Aorta (tissue), 5 donors: Measurements from ENCODE around the gene EXD3. TPM values are rescaled to one million over a fixed set of nuclear protein-coding genes. Genes with fewer than 3 reads are reported as not detected.
A peak's percentile ranks its signal among the peaks of the same experiment; 100 is the strongest.

ENCODE experiments used
- ATAC-seq: fragments of 200-7000 bp; cut with Tn5 transposase; one replicate; pipeline ENCODE4 v1.9.1; 2022; ENCODE audit warnings: moderate library complexity; ENCODE audit not compliant: low FRiP score
- DNase-seq, 2 donors: peaks; one replicate each; pipeline ENCODE4 v3.0.0-alpha.2; 2020
- H3K27ac ChIP-seq, 2 donors: one replicate each; pipeline ENCODE4 v1.5.1; 2013; ENCODE audit warnings: low read length in 2 of 2, mild to moderate bottlenecking in 2 of 2, moderate library complexity in 2 of 2, control low read depth in 1 of 2, inconsistent platforms in 1 of 2, low read depth in 1 of 2
- H3K27me3 ChIP-seq, 2 donors: one replicate each; pipeline ENCODE4 v1.6.1; 2013; ENCODE audit warnings: control low read depth in 1 of 2, low read length in 1 of 2, mild to moderate bottlenecking in 1 of 2, moderate library complexity in 1 of 2; ENCODE audit not compliant: insufficient read depth in 2 of 2, control insufficient read depth in 1 of 2
- H3K36me3 ChIP-seq, 2 donors: one replicate each; pipeline ENCODE4 v1.6.1; 2013; ENCODE audit warnings: control low read depth in 1 of 2, low read length in 1 of 2, mild to moderate bottlenecking in 1 of 2; ENCODE audit not compliant: insufficient read depth in 2 of 2, control insufficient read depth in 1 of 2
- H3K4me1 ChIP-seq, 2 donors: one replicate each; pipeline ENCODE4 v1.6.1; 2013; ENCODE audit warnings: low read length in 2 of 2, control low read depth in 1 of 2, mild to moderate bottlenecking in 1 of 2, moderate library complexity in 1 of 2; ENCODE audit not compliant: insufficient read depth in 2 of 2, control insufficient read depth in 1 of 2
- H3K4me3 ChIP-seq, 2 donors: one replicate each; pipeline ENCODE4 v1.5.1; 2013; ENCODE audit warnings: low read length in 2 of 2, control low read depth in 1 of 2, mild to moderate bottlenecking in 1 of 2
- H3K9me3 ChIP-seq: one replicate; pipeline ENCODE4 v1.6.1; 2013; ENCODE audit warnings: mild to moderate bottlenecking, low read length; ENCODE audit not compliant: control insufficient read depth
- WGBS, 2 donors: extraction: QIAGEN DNeasy Blood & Tissue Kit; methylation state at CpG; one replicate each; pipeline ENCODE4 v1.1.7; 2013; 5-methylcytosine and 5-hydroxymethylcytosine counted together
- intact Hi-C, 2 donors: fragments of 100-400 bp; cut with DNase I; formaldehyde crosslinking; loops; one replicate each; pipeline versions ENCODE4 v1.14.2 to v1.15.0; 2022
- polyA plus RNA-seq, 2 donors: library from polyadenylated mRNA; stranded (reverse); fragments of 200-250 nt; gene quantifications; one replicate each; pipeline ENCODE4 v1.2.3, GENCODE V29; 2013
- total RNA-seq, 2 donors: library from RNA; stranded (reverse); fragmentation: NEBNext Ultra II Directional; extraction: Animal tissue kit (Norgen Biotek cat#: 25700); gene quantifications; one replicate each; pipeline ENCODE4 v1.2.1, GENCODE V29; 2021
- donor health status: healthy with polysubstance abuse.
- donor health status: Bipolar disorder and iron deficiency.
- donor health status: DM: no; HTN: no; CAD: no.
- donor health status: DM: no; HTN: no; CAD: no.
- donor health status: DM: yes; HTN: yes; CAD: no.

The EXD3 gene
- total and polyA plus RNA-seq, 4 donors, result 15.9 to 96.8 (median 30.0) TPM

GRCh38 chr9:137406085-137406760 lies 16.7 kb downstream of the EXD3 start:
- Histone ChIP-seq H3K4me3 (no peak overlapping the region), H3K27ac (no peak overlapping the region), H3K27me3 (no peaks in the 10 kb centered on the region), H3K4me1 (peaks cover 0 to 3% of the 10 kb centered on the region in 2 donors), H3K36me3 (no peaks in the 10 kb centered on the region), H3K9me3 (no peaks in the 10 kb centered on the region)
- intact Hi-C loops, result loop anchor here (2.0 to 10.0 kb wide), 2 partner anchors 111 kb away; no protein-coding TSS in a partner anchor
- DNase-seq (peak in 1 of 2 donors; percentile 78), ATAC-seq (no peak)
- 35 to 47% methylated on average over 20 of the region's 20 CpGs for WGBS, 2 donors

DNA sequence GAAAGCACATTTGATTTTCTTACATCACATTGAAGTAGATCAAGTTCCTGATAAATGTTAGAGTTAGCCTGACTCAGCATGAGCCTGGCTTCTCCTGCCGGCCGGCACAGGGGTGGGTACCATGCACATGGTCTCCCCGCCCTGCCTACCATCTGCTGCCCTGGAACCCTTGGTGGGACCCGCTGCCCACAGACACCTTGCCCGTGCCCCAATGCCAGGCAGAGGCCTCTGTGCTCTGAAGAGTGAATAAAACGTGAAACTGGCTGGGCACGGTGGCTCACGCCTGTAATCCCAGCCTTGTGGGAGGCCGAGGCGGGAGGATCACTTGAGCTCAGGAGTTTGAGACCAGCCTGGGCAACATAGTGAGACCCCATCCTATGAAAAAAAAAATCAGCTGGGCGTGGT lies 17.3 kb downstream of the EXD3 start:
- 92 to 93% methylated on average over 11 of the region's 11 CpGs for WGBS, 2 donors

DNA sequence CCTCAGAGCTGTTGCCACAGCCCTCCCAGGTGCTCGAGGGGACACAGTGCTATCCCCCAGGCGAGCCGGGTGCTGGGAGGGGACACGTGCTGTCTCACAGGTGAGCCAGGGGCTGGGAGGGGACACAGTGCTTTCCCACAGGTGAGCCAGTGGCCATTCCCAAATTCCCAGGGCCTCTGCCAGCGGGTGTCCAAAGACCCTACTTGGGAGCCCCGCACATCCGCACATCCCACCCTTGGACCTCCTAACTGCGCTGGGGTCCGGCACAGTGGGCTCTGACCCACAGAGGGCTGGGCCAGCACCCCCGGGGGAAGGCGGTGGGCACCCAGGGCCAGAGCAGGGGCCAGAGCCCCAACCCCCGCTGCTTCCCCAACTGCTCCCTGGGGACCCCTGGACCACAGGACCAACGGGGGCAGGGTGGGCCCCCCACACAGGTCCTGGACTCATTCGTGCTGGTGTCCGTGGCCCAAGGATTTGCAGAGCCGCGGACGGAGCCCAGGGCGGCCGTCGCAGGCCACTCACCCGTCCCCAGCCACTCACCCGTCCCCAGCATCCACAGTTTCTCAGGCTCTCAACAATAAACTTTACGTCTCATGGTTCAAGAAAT lies 17.9 kb downstream of the EXD3 start:
- DNase-seq (no peak), ATAC-seq (no peak)
- H3K27me3 ChIP-seq, result no peaks in the 10 kb centered on the region
- intact Hi-C loops, result loop anchor here in 1 of 2 donors (10.0 kb wide), 1 partner anchor 110 kb away; no protein-coding TSS in a partner anchor
- H3K36me3 ChIP-seq, result no peaks in the 10 kb centered on the region
- WGBS, 2 donors, result 92 to 94% methylated on average over 19 to 24 of the region's 24 CpGs
- no peak overlapping the region for H3K27ac ChIP-seq
- no peaks in the 10 kb centered on the region for H3K9me3 ChIP-seq
- no peak overlapping the region for H3K4me3 ChIP-seq
- H3K4me1 ChIP-seq, result no peaks in the 10 kb centered on the region

More for the DNA sequence above, 17.3 kb downstream of the EXD3 start:
- no peaks in the 10 kb centered on the region for H3K9me3 ChIP-seq
- H3K27ac ChIP-seq, result no peak overlapping the region
- no peaks in the 10 kb centered on the region for H3K27me3 ChIP-seq
- no peak overlapping the region for H3K4me3 ChIP-seq
- no peak for ATAC-seq
- no peaks in the 10 kb centered on the region for H3K4me1 ChIP-seq
- no peak for DNase-seq
- H3K36me3 ChIP-seq, result no peaks in the 10 kb centered on the region
- intact Hi-C loops, result loop anchor here (2.0 to 10.0 kb wide), 2 partner anchors 111 kb away; no protein-coding TSS in a partner anchor

GRCh38 chr9:137403269-137403668 lies 19.7 kb downstream of the EXD3 start:
- H3K4me1 ChIP-seq, result no peaks in the 10 kb centered on the region
- WGBS, 2 donors, result 92 to 96% methylated on average over 15 of the region's 15 CpGs
- no peak overlapping the region for H3K4me3 ChIP-seq
- H3K36me3 ChIP-seq, result no peaks in the 10 kb centered on the region
- H3K9me3 ChIP-seq, result no peaks in the 10 kb centered on the region
- no peak overlapping the region for H3K27ac ChIP-seq
- intact Hi-C loops, result loop anchor here in 1 of 2 donors (10.0 kb wide), 1 partner anchor 108 kb away; no protein-coding TSS in a partner anchor
- no peak for DNase-seq
- no peaks in the 10 kb centered on the region for H3K27me3 ChIP-seq
- ATAC-seq, result no peak

DNA sequence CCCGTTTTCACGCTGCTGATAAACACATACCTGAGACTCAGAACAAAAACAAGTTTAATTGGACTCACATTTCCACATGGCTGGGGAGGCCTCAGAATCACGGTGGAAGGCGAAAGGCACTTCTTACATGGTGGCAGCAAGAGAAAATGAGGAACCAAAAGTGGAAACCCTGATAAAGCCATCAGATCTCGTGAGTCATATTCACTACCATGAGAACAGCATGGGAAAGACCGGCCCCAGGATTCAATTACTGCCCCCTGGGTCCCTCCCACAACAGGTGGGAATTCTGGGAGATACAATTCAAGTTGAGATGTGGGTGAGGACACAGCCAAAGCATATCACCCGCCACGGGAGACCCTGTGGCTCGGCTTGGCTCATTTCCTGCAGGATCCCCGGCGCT lies 20.2 kb downstream of the EXD3 start:
- no peak for ATAC-seq
- Histone ChIP-seq H3K36me3 (no peaks in the 10 kb centered on the region), H3K27me3 (no peaks in the 10 kb centered on the region), H3K4me3 (no peak overlapping the region), H3K27ac (no peak overlapping the region), H3K9me3 (no peaks in the 10 kb centered on the region), H3K4me1 (no peaks in the 10 kb centered on the region)
- no peak for DNase-seq
- intact Hi-C loops, result loop anchor here in 1 of 2 donors (10.0 kb wide), 1 partner anchor 108 kb away; no protein-coding TSS in a partner anchor
- 87% methylated on average over 11 of the region's 11 CpGs for WGBS, 2 donors

- Histone ChIP-seq H3K27ac (no peak overlapping the region), H3K4me1 (no peaks in the 10 kb centered on the region), H3K9me3 (no peaks in the 10 kb centered on the region), H3K36me3 (no peaks in the 10 kb centered on the region), H3K4me3 (no peak overlapping the region), H3K27me3 (no peaks in the 10 kb centered on the region)
- ATAC-seq (no peak), DNase-seq (no peak)
- intact Hi-C loops, result no loop called here
- 95 to 97% methylated on average over 60 of the region's 60 CpGs for WGBS, 2 donors
Measured at GRCh38 chr9:137398561-137399468, 24.1 kb downstream of the EXD3 start.

GRCh38 chr9:137397675-137398423 lies 25.1 kb downstream of the EXD3 start:
- Histone ChIP-seq H3K27ac (no peak overlapping the region), H3K4me1 (no peaks in the 10 kb centered on the region), H3K27me3 (no peaks in the 10 kb centered on the region), H3K9me3 (no peaks in the 10 kb centered on the region), H3K4me3 (no peak overlapping the region), H3K36me3 (no peaks in the 10 kb centered on the region)
- DNase-seq (no peak), ATAC-seq (no peak)
- intact Hi-C loops, result no loop called here
- WGBS, 2 donors, result 96 to 97% methylated on average over 20 of the region's 20 CpGs
